Neuronal stem cell (in vitro differentiated cells): Measurements from ENCODE around the gene LRRC10.

Experiments used
- DNase-seq: peaks from one replicate; pipeline ENCODE4 v3.0.0-alpha.2; 2013; ENCODE audit warnings: low spot score
- H2AFZ ChIP-seq: one replicate; pipeline ENCODE4 v1.6.1; 2013; ENCODE audit warnings: mild to moderate bottlenecking, low read length, inconsistent platforms
- H2AK5ac ChIP-seq: 2 replicates; pipeline ENCODE4 v1.6.1; 2013; ENCODE audit warnings: low read depth, mild to moderate bottlenecking, inconsistent platforms, low read length, moderate library complexity, mixed read lengths
- H2BK120ac ChIP-seq: 2 replicates; pipeline ENCODE4 v1.6.1; 2013; ENCODE audit warnings: low read depth, mild to moderate bottlenecking, inconsistent platforms, low read length, moderate library complexity, mixed read lengths
- H2BK12ac ChIP-seq: one replicate; pipeline ENCODE4 v1.6.1; 2013; ENCODE audit warnings: low read length, inconsistent platforms
- H2BK15ac ChIP-seq: 2 replicates; pipeline ENCODE4 v1.6.1; 2013; ENCODE audit warnings: mild to moderate bottlenecking, low read length, inconsistent platforms, mixed read lengths
- H2BK5ac ChIP-seq: one replicate; pipeline ENCODE4 v1.6.1; 2013; ENCODE audit warnings: inconsistent platforms, mild to moderate bottlenecking, low read length, moderate library complexity
- H3K14ac ChIP-seq: one replicate; pipeline ENCODE4 v1.6.1; 2013; ENCODE audit warnings: low read length, inconsistent platforms
- H3K18ac ChIP-seq: 2 replicates; pipeline ENCODE4 v1.6.1; 2013; ENCODE audit warnings: low read length, inconsistent platforms
- H3K23ac ChIP-seq: 2 replicates; pipeline ENCODE4 v1.6.1; 2013; ENCODE audit warnings: low read depth, mild to moderate bottlenecking, mixed read lengths, low read length, inconsistent platforms; ENCODE audit not compliant: poor library complexity
- H3K27ac ChIP-seq: replicated peaks from 3 replicates; pipeline ENCODE4 v1.5.1; 2013; ENCODE audit warnings: low read length, inconsistent platforms
- H3K27me3 ChIP-seq, 3 experiments: 2 replicates each; pipeline ENCODE4 v1.6.1; 2013; ENCODE audit warnings: low read length in 3 of 3, mild to moderate bottlenecking in 2 of 3, inconsistent platforms in 1 of 3, low read depth in 1 of 3, mixed read lengths in 1 of 3, moderate library complexity in 1 of 3; ENCODE audit not compliant: control insufficient read depth in 3 of 3, insufficient read depth in 3 of 3
- H3K36me3 ChIP-seq, 2 donors: replicated peaks in 1 of 2; 2 replicates each; pipeline ENCODE4 v1.6.1; 2013; ENCODE audit warnings: low read length in 2 of 2; ENCODE audit not compliant: control insufficient read depth in 2 of 2, insufficient read depth in 2 of 2
- H3K4ac ChIP-seq: 2 replicates; pipeline ENCODE4 v1.6.1; 2013; ENCODE audit warnings: inconsistent platforms, mild to moderate bottlenecking, low read length, moderate library complexity
- H3K4me1 ChIP-seq, 2 donors: 1 replicate in 1 of 2; 2 replicates in 1 of 2; pipeline ENCODE4 v1.6.1; 2013; ENCODE audit warnings: low read length in 2 of 2, low read depth in 1 of 2; ENCODE audit not compliant: control insufficient read depth in 2 of 2, insufficient read depth in 1 of 2
- H3K4me2 ChIP-seq: one replicate; pipeline ENCODE4 v1.6.1; 2013; ENCODE audit warnings: mild to moderate bottlenecking, low read length, inconsistent platforms; ENCODE audit not compliant: insufficient read depth, poor library complexity, severe bottlenecking
- H3K4me3 ChIP-seq, 2 donors: 2 replicates each; pipeline ENCODE4 v1.5.1; 2013; ENCODE audit warnings: low read length in 2 of 2, mild to moderate bottlenecking in 2 of 2, inconsistent platforms in 1 of 2, moderate library complexity in 1 of 2
- H3K79me1 ChIP-seq: one replicate; pipeline ENCODE4 v1.6.1; 2013; ENCODE audit warnings: low read depth, mild to moderate bottlenecking, inconsistent platforms, low read length, moderate library complexity
- H3K9ac ChIP-seq: one replicate; pipeline ENCODE4 v1.6.1; 2013; ENCODE audit warnings: mild to moderate bottlenecking, low read depth, low read length, inconsistent platforms; ENCODE audit not compliant: poor library complexity
- H3K9me3 ChIP-seq, 2 donors: replicated peaks in 1 of 2; 2 replicates each; pipeline versions ENCODE3 to v1.6.1; 2013; ENCODE audit warnings: low read length in 2 of 2, mild to moderate bottlenecking in 2 of 2, inconsistent platforms in 1 of 2, low read depth in 1 of 2, mixed read lengths in 1 of 2, moderate library complexity in 1 of 2; ENCODE audit not compliant: control insufficient read depth in 2 of 2, insufficient read depth in 1 of 2
- H4K8ac ChIP-seq: one replicate; pipeline ENCODE4 v1.6.1; 2013; ENCODE audit warnings: low read depth, mild to moderate bottlenecking, inconsistent platforms, low read length, moderate library complexity
- H4K91ac ChIP-seq: one replicate; pipeline ENCODE4 v1.6.1; 2013; ENCODE audit warnings: low read length, low read depth, mild to moderate bottlenecking, inconsistent platforms; ENCODE audit not compliant: poor library complexity
- WGBS, 2 donors: extraction: QIAGEN DNeasy Blood & Tissue Kit; methylation state at CpG; one replicate each; pipeline ENCODE4 v1.1.7; 2013; ENCODE audit warnings: missing lambda C conversion rate in 2 of 2, mixed read lengths in 1 of 2; ENCODE audit not compliant: insufficient read length in 2 of 2, insufficient replicate concordance in 1 of 2; ENCODE audit errors: extremely low coverage in 2 of 2; 5-methylcytosine and 5-hydroxymethylcytosine counted together

LRRC10 gene

GRCh38 chr12:69620921-69621320 is 10.2 kb upstream of the LRRC10 start:
- no CpG with 5 or more reads among the region's 2 CpGs for WGBS, 2 donors
- Histone ChIP-seq H3K18ac (no peak overlapping the region), H3K36me3 (no peaks in the 10 kb centered on the region), H3K9me3 (peaks cover 0 to 4% of the 10 kb centered on the region in 2 donors), H4K8ac (no peak overlapping the region), H3K14ac (no peak overlapping the region), H2AK5ac (no peak overlapping the region), H3K4ac (peak overlapping the region; percentile 54), H2BK120ac (no peak overlapping the region), H4K91ac (no peak overlapping the region), H3K4me2 (no peak overlapping the region), H2BK15ac (no peak overlapping the region), H3K27me3 (peaks cover 0 to 13% (median 0%) of the 10 kb centered on the region in 3 experiments), H2BK5ac (no peak overlapping the region), H2AFZ (no peak overlapping the region), H3K79me1 (no peaks in the 10 kb centered on the region), H2BK12ac (no peak overlapping the region), H3K23ac (no peak overlapping the region), H3K27ac (no peak overlapping the region), H3K9ac (no peak overlapping the region), H3K4me1 (no peaks in the 10 kb centered on the region), H3K4me3 (no peak overlapping the region)
- DNase-seq, result no peak

DNA sequence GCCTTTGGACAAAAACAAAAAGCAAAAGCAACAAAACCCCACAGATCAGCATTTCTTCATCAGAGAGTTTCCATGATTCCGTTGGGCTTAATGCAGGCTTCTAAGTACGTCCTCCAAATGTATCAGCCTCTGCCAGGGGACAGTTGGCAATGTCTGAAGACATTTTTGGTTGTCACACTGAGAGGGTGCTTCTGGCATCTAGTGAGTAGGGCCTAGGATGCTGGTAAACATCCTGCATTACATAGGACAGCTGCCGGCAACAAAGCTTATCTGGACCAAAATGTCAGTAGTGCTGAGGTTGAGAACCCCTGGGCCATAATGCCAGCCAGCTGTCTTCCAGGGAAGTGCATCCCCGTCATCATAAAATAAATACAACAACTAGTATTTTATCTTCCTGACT is 9.4 kb upstream of the LRRC10 start:
- Histone ChIP-seq H2AK5ac (no peak overlapping the region), H3K9me3 (peaks cover 0 to 4% of the 10 kb centered on the region in 2 donors)

GRCh38 chr12:69619050-69619449 is 8.3 kb upstream of the LRRC10 start:
- Histone ChIP-seq H3K27me3 (peaks cover 0 to 13% (median 0%) of the 10 kb centered on the region in 3 experiments), H3K27ac (no peak overlapping the region), H3K4ac (no peak overlapping the region), H2BK120ac (no peak overlapping the region), H3K9me3 (peaks cover 0 to 4% of the 10 kb centered on the region in 2 donors), H3K9ac (no peak overlapping the region), H3K4me2 (no peak overlapping the region), H2AK5ac (no peak overlapping the region), H2BK5ac (no peak overlapping the region), H3K79me1 (no peaks in the 10 kb centered on the region), H4K91ac (no peak overlapping the region), H3K36me3 (no peaks in the 10 kb centered on the region), H2BK12ac (no peak overlapping the region), H3K4me3 (no peak overlapping the region), H2AFZ (no peak overlapping the region), H3K4me1 (no peaks in the 10 kb centered on the region), H3K14ac (no peak overlapping the region), H3K18ac (no peak overlapping the region), H2BK15ac (no peak overlapping the region), H3K23ac (no peak overlapping the region), H4K8ac (no peak overlapping the region)
- no CpG with 5 or more reads among the region's 6 CpGs for WGBS, 2 donors
- DNase-seq, result no peak

More for the DNA sequence above, 9.4 kb upstream of the LRRC10 start:
- Histone ChIP-seq H2BK5ac (no peak overlapping the region), H3K9ac (no peak overlapping the region), H3K27me3 (peaks cover 0 to 13% (median 0%) of the 10 kb centered on the region in 3 experiments), H4K91ac (no peak overlapping the region), H3K23ac (no peak overlapping the region), H3K4me2 (no peak overlapping the region), H3K18ac (no peak overlapping the region), H3K4me1 (no peaks in the 10 kb centered on the region), H3K79me1 (no peaks in the 10 kb centered on the region), H2BK120ac (no peak overlapping the region), H3K4me3 (no peak overlapping the region), H2BK12ac (no peak overlapping the region), H4K8ac (no peak overlapping the region), H2AFZ (no peak overlapping the region), H3K27ac (no peak overlapping the region), H2BK15ac (no peak overlapping the region), H3K4ac (no peak overlapping the region), H3K36me3 (no peaks in the 10 kb centered on the region), H3K14ac (no peak overlapping the region)
- no peak for DNase-seq
- WGBS, 2 donors, result no CpG with 5 or more reads among the region's 4 CpGs

GRCh38 chr12:69616025-69616424 is 5.3 kb upstream of the LRRC10 start:
- Histone ChIP-seq H3K4ac (no peak overlapping the region), H3K23ac (no peak overlapping the region), H2AK5ac (no peak overlapping the region), H3K4me1 (no peaks in the 10 kb centered on the region), H3K4me2 (no peak overlapping the region), H3K27ac (no peak overlapping the region), H2BK15ac (no peak overlapping the region), H3K4me3 (no peak overlapping the region), H3K14ac (no peak overlapping the region), H3K27me3 (peaks cover 0 to 8% (median 0%) of the 10 kb centered on the region in 3 experiments), H3K36me3 (no peaks in the 10 kb centered on the region), H3K79me1 (no peaks in the 10 kb centered on the region), H2BK5ac (no peak overlapping the region), H2AFZ (no peak overlapping the region), H3K18ac (no peak overlapping the region), H2BK12ac (no peak overlapping the region), H4K91ac (no peak overlapping the region), H3K9ac (no peak overlapping the region), H3K9me3 (peaks cover 2 to 4% of the 10 kb centered on the region in 2 donors), H2BK120ac (no peak overlapping the region), H4K8ac (no peak overlapping the region)
- no CpG with 5 or more reads among the region's 14 CpGs for WGBS, 2 donors
- no peak for DNase-seq
